K562 (cell line): Measurements from ENCODE around the gene NDUFB10. TPM values are rescaled to one million over a fixed set of nuclear protein-coding genes. Genes with fewer than 3 reads are reported as not detected.

Experiments
- ATAC-seq: fragments of 200-7000 bp; cut with Tn5 transposase; 3 replicates; pipeline ENCODE4 v1.9.1; 2020; ENCODE audit warnings: moderate library complexity
- Bru-seq: library from RNA; stranded (reverse); fragments of 400-500 nt; gene quantifications from one replicate; lab custom pipeline; 2021; lab: Mats Ljungman, UMichigan
- BruChase-seq, 2 experiments: library from RNA; stranded (reverse); fragments of 400-500 nt; gene quantifications; one replicate each; lab custom pipeline; 2021; lab: Mats Ljungman, UMichigan
- BruUV-seq: library from RNA; stranded (reverse); fragments of 400-500 nt; replicated peaks from 2 replicates; lab custom pipeline; 2021; lab: Mats Ljungman, UMichigan
- CTCF ChIA-PET: fragments of 300-600 bp; formaldehyde crosslinking; extraction: SDS; loops from one replicate; lab custom pipeline; 2021; ENCODE audit warnings: low intra/inter-chr PET ratio; lab: Yijun Ruan, JAX
- POLR2A ChIA-PET: fragments of 300-600, 350-650 bp; sonication (Branson Sonifier 250); formaldehyde crosslinking; extraction: SDS; loops from one replicate; lab custom pipeline; 2021; ENCODE audit warnings: antibody characterized with exemption, inconsistent platforms; lab: Yijun Ruan, JAX
- DNase-seq, 4 experiments: peaks; one replicate each; pipeline versions ENCODE4 v3.0.0 to v3.0.0-alpha.2; 2011 to 2018; ENCODE audit warnings: low spot score in 3 of 4, mixed read lengths in 3 of 4; ENCODE audit errors: extremely low read depth in 1 of 4
- FAIRE-seq: peaks from 2 replicates; lab custom pipeline; 2011; peaks lifted over from hg19 to GRCh38; lab: Jason Lieb, UNC
- H2AFZ ChIP-seq: 2 replicates; pipeline ENCODE4 v1.6.0; 2011; ENCODE audit warnings: low read depth, low read length, control low read depth, inconsistent platforms
- H3K27ac ChIP-seq: fragments of 200-600 bp; 3 replicates; pipeline ENCODE4 v1.8.0; 2011; ENCODE audit warnings: low read depth, mild to moderate bottlenecking, control low read depth, inconsistent platforms, low read length, moderate library complexity, mixed read lengths; ENCODE audit errors: extremely low read depth
- H3K27me3 ChIP-seq, 2 experiments: fragments of 300-600 bp in 1 of 2; 2 replicates in 1 of 2; 3 replicates in 1 of 2; pipeline versions ENCODE4 v1.6.0 to v1.8.0; 2011; ENCODE audit warnings: inconsistent platforms in 2 of 2, low read length in 2 of 2, mild to moderate bottlenecking in 1 of 2, mixed read lengths in 1 of 2, moderate library complexity in 1 of 2; ENCODE audit not compliant: control insufficient read depth in 2 of 2, insufficient read depth in 2 of 2
- H3K36me3 ChIP-seq: fragments of 300-600 bp; 3 replicates; pipeline ENCODE4 v1.8.0; 2011; ENCODE audit warnings: mild to moderate bottlenecking, low read length, inconsistent platforms; ENCODE audit not compliant: control insufficient read depth, insufficient read depth
- H3K4me1 ChIP-seq, 2 experiments: fragments of 200-600 bp in 1 of 2; replicated peaks in 1 of 2; 2 replicates in 1 of 2; 3 replicates in 1 of 2; pipeline versions ENCODE4 v1.5.1 to v1.8.0; 2011; ENCODE audit warnings: inconsistent platforms in 2 of 2, low read length in 2 of 2, mild to moderate bottlenecking in 1 of 2, mixed read lengths in 1 of 2, moderate library complexity in 1 of 2; ENCODE audit not compliant: control insufficient read depth in 2 of 2, insufficient read depth in 2 of 2
- H3K4me2 ChIP-seq: 2 replicates; pipeline ENCODE4 v1.6.1; 2011; ENCODE audit warnings: low read length, control low read depth, inconsistent platforms, mixed read lengths; ENCODE audit not compliant: insufficient read depth
- H3K4me3 ChIP-seq: fragments of 200-600 bp; sonication (generic), shearing (Covaris generic); 2 replicates; pipeline ENCODE4 v1.5.1; 2016; ENCODE audit warnings: control low read depth, inconsistent platforms
- H3K79me2 ChIP-seq: fragments of 200-600 bp; 3 replicates; pipeline ENCODE4 v1.8.0; 2011; ENCODE audit warnings: low read length, inconsistent platforms; ENCODE audit not compliant: control insufficient read depth, insufficient read depth
- H3K9ac ChIP-seq, 2 experiments: 2 replicates each; pipeline versions ENCODE4 v1.6.0 to v1.6.1; 2011; ENCODE audit warnings: low read depth in 2 of 2, low read length in 2 of 2, control low read depth in 1 of 2, inconsistent platforms in 1 of 2, mild to moderate bottlenecking in 1 of 2, mixed read lengths in 1 of 2; ENCODE audit not compliant: insufficient read depth in 1 of 2
- H3K9me1 ChIP-seq: one replicate; pipeline ENCODE4 v1.6.0; 2011; ENCODE audit warnings: inconsistent platforms, mild to moderate bottlenecking, low read length, moderate library complexity; ENCODE audit not compliant: control insufficient read depth, insufficient read depth
- H3K9me3 ChIP-seq: replicated peaks from 2 replicates; pipeline ENCODE4 v1.5.1; 2011; ENCODE audit warnings: low read depth, low read length, inconsistent platforms; ENCODE audit not compliant: control insufficient read depth, insufficient read depth
- H4K20me1 ChIP-seq: replicated peaks from 2 replicates; pipeline ENCODE4 v1.6.1; 2011; ENCODE audit warnings: low read length, inconsistent platforms, mixed read lengths; ENCODE audit not compliant: control insufficient read depth, insufficient read depth
- ATF1 ChIP-seq, 2 experiments: fragments of 450-650 bp in 1 of 2; IDR thresholded peaks; 2 replicates each; pipeline ENCODE4 v1.6.1; 2016; ENCODE audit warnings: missing compliant biosample characterization in 1 of 2, missing genetic modification characterization in 1 of 2
- ETV1 ChIP-seq: fragments of 450-650 bp; conservative IDR thresholded peaks from 2 replicates; pipeline ENCODE4 v1.6.1; 2016; ENCODE audit warnings: missing genetic modification characterization, control low read depth, low read depth, missing compliant biosample characterization
- GABPB2 ChIP-seq: fragments of 250-450 bp; sonication (Bioruptor Pico); conservative IDR thresholded peaks from 2 replicates; pipeline ENCODE4 v1.5.1; 2021; ENCODE audit warnings: mild to moderate bottlenecking
- HIVEP1 ChIP-seq: fragments of 250-450 bp; sonication (Bioruptor Pico); IDR thresholded peaks from 2 replicates; pipeline ENCODE4 v1.4.0; 2020; ENCODE audit warnings: mild to moderate bottlenecking
- KDM5B ChIP-seq: fragments of 200-600 bp; sonication (generic); IDR thresholded peaks from 2 replicates; pipeline ENCODE4 v1.6.1; 2012; ENCODE audit warnings: low read depth, mild to moderate bottlenecking, moderate library complexity, low read length, control low read depth, inconsistent platforms; ENCODE audit not compliant: insufficient replicate concordance
- PTBP1 ChIP-seq: fragments of 200-400 bp; formaldehyde crosslinking; IDR thresholded peaks from 2 replicates; pipeline ENCODE4 v1.6.1; 2017; ENCODE audit warnings: low read depth, low read length
- RAD21 ChIP-seq, 2 experiments: fragments of 250-450 bp in 1 of 2; fragments of 450-650 bp in 1 of 2; sonication (Bioruptor Pico) in 1 of 2; formaldehyde crosslinking in 1 of 2; IDR thresholded peaks in 1 of 2; conservative IDR thresholded peaks in 1 of 2; 2 replicates each; pipeline versions ENCODE4 v1.4.0 to v1.8.0; 2020 to 2022; ENCODE audit warnings: mild to moderate bottlenecking in 2 of 2, moderate library complexity in 1 of 2
- TCFL5 ChIP-seq: fragments of 250-450 bp; sonication (Bioruptor Pico); conservative IDR thresholded peaks from 2 replicates; pipeline ENCODE4 v1.6.1; 2021; ENCODE audit warnings: mild to moderate bottlenecking, moderate library complexity, matching md5 sums
- TRIM24 ChIP-seq, 2 experiments: fragments of 450-650 bp; IDR thresholded peaks; 2 replicates each; pipeline ENCODE4 v1.6.1; 2016
- ZNF586 ChIP-seq: fragments of 450-650 bp; formaldehyde crosslinking; conservative IDR thresholded peaks from 2 replicates; pipeline ENCODE4 v1.4.0; 2020; ENCODE audit warnings: mild to moderate bottlenecking, moderate library complexity
- ZNF717 ChIP-seq: fragments of 250-450 bp; sonication (Bioruptor Pico); IDR thresholded peaks from 2 replicates; pipeline ENCODE4 v1.5.0; 2021
- WGBS: fragments of 100-300 bp; shearing (Covaris generic); methylation state at CpG from one replicate; pipeline ENCODE4 v1.1.6; 2016; ENCODE audit warnings: low coverage, mixed read lengths; ENCODE audit not compliant: insufficient coverage; ENCODE audit errors: missing lambda C conversion rate; 5-methylcytosine and 5-hydroxymethylcytosine counted together
- in situ Hi-C: fragments of 300-500 bp; cut with MboI; formaldehyde crosslinking; loops from 4 replicates; pipeline ENCODE4 v1.15.0; 2018; ENCODE audit warnings: inconsistent platforms, mixed read lengths
- intact Hi-C: fragments of 100-400 bp; cut with micrococcal nuclease; formaldehyde crosslinking; loops from 2 replicates; pipeline ENCODE4 v1.14.2; 2022
- long read RNA-seq, 3 experiments: library from polyadenylated mRNA in 2 of 3; library from RNA in 1 of 3; unstranded in 2 of 3; stranded (forward) in 1 of 3; transcript quantifications; one replicate each; pipeline ENCODE4 v2.0.0, GENCODE V29; 2019 to 2022
- polyA minus RNA-seq, 3 experiments: library from RNA; depleted of rRNA, polyadenylated mRNA; stranded (reverse); fragments of >200 nt; gene quantifications; 2 replicates each; pipeline ENCODE4 v1.2.3, GENCODE V29; 2011
- polyA plus RNA-seq, 8 experiments: library from polyadenylated mRNA; depleted of rRNA in 4 of 8; stranded (reverse) in 5 of 8; unstranded in 3 of 8; fragments of >200 nt; fragmentation: Nextera tagmentation in 2 of 8; fragmentation: Illumina TruSeq in 1 of 8; extraction: Ambion mirVana in 2 of 8; extraction: Trizol in 1 of 8; gene quantifications; 2 replicates each; pipeline versions ENCODE4 v1.2.1 to v1.2.3, GENCODE V29; 2011 to 2014; ENCODE audit warnings: inconsistent platforms in 1 of 8, missing spikeins in 1 of 8
- total RNA-seq, 7 experiments: library from RNA; depleted of rRNA in 6 of 7; stranded (reverse); fragments of >200 nt in 6 of 7; fragmentation: Illumina TruSeq in 2 of 7; extraction: Trizol in 2 of 7; gene quantifications; 2 replicates each; pipeline versions ENCODE4 v1.2.1 to v1.2.3, GENCODE V29; 2011 to 2021; ENCODE audit warnings: low replicate concordance in 1 of 7
- TF ChIP-seq, protein P1 (sequence below): IDR thresholded peaks from 2 replicates; pipeline ENCODE4 v1.6.1; 2011; ENCODE audit warnings: borderline replicate concordance, low read depth, mild to moderate bottlenecking, moderate library complexity, low read length; ENCODE audit not compliant: insufficient read depth, poor library complexity, severe bottlenecking

NDUFB10 gene
- 23.1 and 36.2 TPM in 2 replicates for total RNA-seq (2011; cell fraction: chromatin; rRNA removed; ENCODE audit: low replicate concordance)
- total RNA-seq (2011; cell fraction: nucleolus; rRNA removed), result 30.7 and 34.7 TPM in 2 replicates
- 29.8 and 36.9 TPM in 2 replicates for total RNA-seq (2011; cell fraction: nucleoplasm; rRNA removed)
- 527 and 595 TPM in 2 replicates for total RNA-seq (2014; rRNA removed)
- 134 and 149 TPM in 2 replicates for total RNA-seq (2014; rRNA removed; fragmentation: Illumina TruSeq; extraction: Trizol)
- total RNA-seq (2015; rRNA removed; fragmentation: Illumina TruSeq; extraction: Trizol), result 228 and 241 TPM in 2 replicates
- 239 and 265 TPM in 2 replicates for total RNA-seq (2021)
- 69.3 and 98.6 TPM in 2 replicates for polyA plus RNA-seq (2011; rRNA removed)
- polyA plus RNA-seq (2011; cell fraction: cytosol; rRNA removed), result 131 and 284 TPM in 2 replicates
- 120 and 169 TPM in 2 replicates for polyA plus RNA-seq (2011; cell fraction: nucleus; rRNA removed)
- 158 and 278 TPM in 2 replicates for polyA plus RNA-seq (2012)
- polyA plus RNA-seq (2014; fragmentation: Illumina TruSeq; extraction: Trizol), result 161 and 217 TPM in 2 replicates
- 100 to 1,000 TPM in 1 of 2 experiments, 10 to 100 TPM in 1; 81.5 to 101 TPM for polyA plus RNA-seq (2014; fragmentation: Nextera tagmentation; extraction: Ambion mirVana)
- 294 and 372 TPM in 2 replicates for polyA plus RNA-seq (2014; rRNA removed)
- polyA minus RNA-seq (2011; rRNA and poly(A)+ RNA removed), result 104 and 114 TPM in 2 replicates
- 172 and 191 TPM in 2 replicates for polyA minus RNA-seq (2011; cell fraction: cytosol; rRNA and poly(A)+ RNA removed)
- 14.4 and 25.9 TPM in 2 replicates for polyA minus RNA-seq (2011; cell fraction: nucleus; rRNA and poly(A)+ RNA removed)
- Bru-seq, nascent RNA, result percentile 85 among the genes with signal in this experiment
- BruChase-seq, experiment 1, labeled RNA remaining after a 2-hour chase, result percentile 74 among the genes with signal in this experiment
- BruChase-seq, experiment 2, labeled RNA remaining after a 6-hour chase, result percentile 79 among the genes with signal in this experiment
- long read RNA-seq, experiment 1, transcript NDUFB10-201 (4 exons, 705 nt), result major isoform, 218 of 249 reads
- long read RNA-seq, experiment 1, partial matches to known transcripts, result 18 of 249 reads
- long read RNA-seq, experiment 1, other reads (novel, unspliced or antisense), result 5 of 249 reads
- long read RNA-seq, experiment 2, transcript NDUFB10-201 (4 exons, 705 nt), result major isoform, 177 of 311 reads
- long read RNA-seq, experiment 2, transcript NDUFB10-202 (3 exons, 830 nt), result minor isoform, 92 of 311 reads
- long read RNA-seq, experiment 2, partial matches to known transcripts, result 11 of 311 reads
- long read RNA-seq, experiment 2, other reads (novel, unspliced or antisense), result 26 of 311 reads
- long read RNA-seq, experiment 3, transcript NDUFB10-201 (4 exons, 705 nt), result major isoform, 160 of 172 reads
- long read RNA-seq, experiment 3, partial matches to known transcripts, result 2 of 172 reads
- long read RNA-seq, experiment 3, other reads (novel, unspliced or antisense), result 2 of 172 reads

DNA sequence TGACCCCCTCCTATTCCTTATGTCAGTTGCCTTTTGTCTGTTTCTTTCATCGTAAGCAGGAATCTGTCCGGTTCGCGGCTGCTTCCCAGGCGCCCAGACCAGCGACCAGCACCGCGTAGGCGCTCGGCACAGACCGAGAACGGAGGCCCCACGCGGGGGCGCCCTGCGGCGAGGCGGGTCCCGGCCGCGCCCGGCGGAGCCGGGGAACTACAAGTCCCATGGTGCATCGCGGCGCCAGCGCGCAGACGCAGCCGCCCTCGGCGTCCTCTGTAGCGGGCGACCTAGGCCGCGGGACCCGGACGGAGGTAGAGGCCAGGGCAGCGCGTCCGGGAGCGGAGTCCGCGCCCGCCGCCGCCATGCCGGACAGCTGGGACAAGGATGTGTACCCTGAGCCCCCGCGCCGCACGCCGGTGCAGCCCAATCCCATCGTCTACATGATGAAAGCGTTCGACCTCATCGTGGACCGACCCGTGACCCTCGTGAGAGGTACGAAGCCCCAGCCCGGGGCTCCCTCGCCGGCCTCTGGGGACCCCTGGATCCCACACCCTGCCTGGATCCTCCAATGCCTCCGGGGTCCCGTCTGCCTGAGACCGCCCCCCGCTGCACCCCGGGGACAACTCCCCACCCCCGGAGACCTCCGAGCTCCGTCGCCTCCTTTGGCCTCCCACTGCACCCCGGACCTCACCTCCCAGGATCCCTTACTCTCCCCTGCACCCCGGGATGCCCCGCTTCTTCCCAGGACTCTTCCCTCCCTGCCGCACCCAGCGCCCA, at the start of gene NDUFB10:
NDUFB10 (plus strand) TSS at position 270 of the 771 bp plus-strand sequence; CDS start at position 357, 87 bp downstream.
- Histone ChIP-seq H3K9me1 (no peaks in the 10 kb centered on the region), H2AFZ (peak within 1 kb of the TSS; percentile 96), H4K20me1 (peaks cover 35% of the 10 kb centered on the region), H3K27ac (peak within 1 kb of the TSS; percentile 83), H3K9me3 (no peaks in the 10 kb centered on the region), H3K36me3 (peaks cover 38% of the 10 kb centered on the region), H3K79me2 (peaks cover 52% of the 10 kb centered on the region), H3K4me1 (peaks cover 8 to 46% of the 10 kb centered on the region in 2 experiments; a peak in 4 of 5 replicates), H3K27me3 (no peaks in the 10 kb centered on the region), H3K4me3 (peak within 1 kb of the TSS; percentile 65), H3K9ac (peak within 1 kb of the TSS; percentile 75 to 94), H3K4me2 (peak within 1 kb of the TSS; percentile 100)
- DNase-seq, result peak; percentile 87 to 97 (median 90)
- ChIA-PET POLR2A (interaction anchor here (1.2 to 3.0 kb wide), 2 partner anchors 9 to 12 kb away, joined by 5 to 13 read pairs; partner anchors contain the start of gene TBL3), CTCF (interaction anchor here (0.6 kb wide), 1 partner anchor 98 kb away, joined by 3 read pairs; no protein-coding TSS in a partner anchor)
- peak; percentile 81 for FAIRE-seq
- BruUV-seq, result no TSS peak
- in situ Hi-C loops (no loop called here), intact Hi-C loops (no loop called here)
- under 1% methylated on average over 62 of the region's 79 CpGs for WGBS
- ATAC-seq, result peak; percentile 78
- TF ChIP-seq ETV1 (tag) (no peak), GABPB2 (CRISPR knock-in tag) (no peak), ZNF586 (no peak), PTBP1 (no peak), ZNF717 (CRISPR knock-in tag) (no peak), ATF1 (CRISPR knock-in tag; IDR thresholded peaks at IDR 0.05) (no peak), ATF1 (tag; IDR thresholded peaks at IDR 0.05) (peak; percentile 82), HIVEP1 (no peak), RAD21 (CRISPR knock-in tag; conservative IDR thresholded peaks at IDR 0.05 in 1 of 2, IDR thresholded peaks at IDR 0.05 in 1 of 2) (peak; percentile 26 to 51; a peak in 3 of 4 replicates), KDM5B (peak; percentile 87), TRIM24 (IDR thresholded peaks at IDR 0.05) (no peak), TCFL5 (CRISPR knock-in tag) (no peak)
- TF ChIP-seq, protein P1, sequence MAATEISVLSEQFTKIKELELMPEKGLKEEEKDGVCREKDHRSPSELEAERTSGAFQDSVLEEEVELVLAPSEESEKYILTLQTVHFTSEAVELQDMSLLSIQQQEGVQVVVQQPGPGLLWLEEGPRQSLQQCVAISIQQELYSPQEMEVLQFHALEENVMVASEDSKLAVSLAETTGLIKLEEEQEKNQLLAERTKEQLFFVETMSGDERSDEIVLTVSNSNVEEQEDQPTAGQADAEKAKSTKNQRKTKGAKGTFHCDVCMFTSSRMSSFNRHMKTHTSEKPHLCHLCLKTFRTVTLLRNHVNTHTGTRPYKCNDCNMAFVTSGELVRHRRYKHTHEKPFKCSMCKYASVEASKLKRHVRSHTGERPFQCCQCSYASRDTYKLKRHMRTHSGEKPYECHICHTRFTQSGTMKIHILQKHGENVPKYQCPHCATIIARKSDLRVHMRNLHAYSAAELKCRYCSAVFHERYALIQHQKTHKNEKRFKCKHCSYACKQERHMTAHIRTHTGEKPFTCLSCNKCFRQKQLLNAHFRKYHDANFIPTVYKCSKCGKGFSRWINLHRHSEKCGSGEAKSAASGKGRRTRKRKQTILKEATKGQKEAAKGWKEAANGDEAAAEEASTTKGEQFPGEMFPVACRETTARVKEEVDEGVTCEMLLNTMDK, result peak; percentile 100
